Measurements from ENCODE around the gene NPPB.

The NPPB gene

DNA sequence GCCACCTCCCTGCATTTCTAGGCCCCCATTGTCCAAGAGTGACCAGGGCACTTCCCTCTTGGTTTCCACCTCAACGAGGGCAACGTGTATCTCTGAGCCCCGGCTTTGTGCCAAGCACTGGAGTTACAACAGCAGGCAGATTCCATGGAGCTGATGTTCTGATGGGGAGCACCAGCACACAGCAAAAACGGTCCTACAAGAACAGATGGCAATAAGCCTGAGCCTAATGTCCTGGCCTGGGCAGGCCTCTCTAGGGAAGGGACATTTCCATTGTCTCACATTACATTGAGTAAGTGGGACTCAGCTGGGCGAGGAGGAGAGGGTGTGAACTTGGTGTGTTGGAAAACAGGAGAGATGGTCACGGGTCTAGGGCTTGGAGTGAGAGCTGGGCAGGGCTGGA is 27.2 kb upstream of the NPPB start:
- DNase-seq = peak; percentile 63
- peaks cover 4% of the 10 kb centered on the region for H3K9me3 ChIP-seq (ENCODE audit: severe bottlenecking)
- peak overlapping the region; percentile 62 for H3K27ac ChIP-seq
- no peaks in the 10 kb centered on the region for H3K36me3 ChIP-seq
- no peaks in the 10 kb centered on the region for H3K27me3 ChIP-seq (ENCODE audit: insufficient read depth, low read depth, severe bottlenecking)
- TF ChIP-seq, protein P1, sequence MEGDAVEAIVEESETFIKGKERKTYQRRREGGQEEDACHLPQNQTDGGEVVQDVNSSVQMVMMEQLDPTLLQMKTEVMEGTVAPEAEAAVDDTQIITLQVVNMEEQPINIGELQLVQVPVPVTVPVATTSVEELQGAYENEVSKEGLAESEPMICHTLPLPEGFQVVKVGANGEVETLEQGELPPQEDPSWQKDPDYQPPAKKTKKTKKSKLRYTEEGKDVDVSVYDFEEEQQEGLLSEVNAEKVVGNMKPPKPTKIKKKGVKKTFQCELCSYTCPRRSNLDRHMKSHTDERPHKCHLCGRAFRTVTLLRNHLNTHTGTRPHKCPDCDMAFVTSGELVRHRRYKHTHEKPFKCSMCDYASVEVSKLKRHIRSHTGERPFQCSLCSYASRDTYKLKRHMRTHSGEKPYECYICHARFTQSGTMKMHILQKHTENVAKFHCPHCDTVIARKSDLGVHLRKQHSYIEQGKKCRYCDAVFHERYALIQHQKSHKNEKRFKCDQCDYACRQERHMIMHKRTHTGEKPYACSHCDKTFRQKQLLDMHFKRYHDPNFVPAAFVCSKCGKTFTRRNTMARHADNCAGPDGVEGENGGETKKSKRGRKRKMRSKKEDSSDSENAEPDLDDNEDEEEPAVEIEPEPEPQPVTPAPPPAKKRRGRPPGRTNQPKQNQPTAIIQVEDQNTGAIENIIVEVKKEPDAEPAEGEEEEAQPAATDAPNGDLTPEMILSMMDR (IDR thresholded peaks at IDR 0.05; ENCODE audit: low read depth, low read length) = no peak
- H3K4me3 ChIP-seq (ENCODE audit: low read depth, low read length) = no peak overlapping the region

DNA sequence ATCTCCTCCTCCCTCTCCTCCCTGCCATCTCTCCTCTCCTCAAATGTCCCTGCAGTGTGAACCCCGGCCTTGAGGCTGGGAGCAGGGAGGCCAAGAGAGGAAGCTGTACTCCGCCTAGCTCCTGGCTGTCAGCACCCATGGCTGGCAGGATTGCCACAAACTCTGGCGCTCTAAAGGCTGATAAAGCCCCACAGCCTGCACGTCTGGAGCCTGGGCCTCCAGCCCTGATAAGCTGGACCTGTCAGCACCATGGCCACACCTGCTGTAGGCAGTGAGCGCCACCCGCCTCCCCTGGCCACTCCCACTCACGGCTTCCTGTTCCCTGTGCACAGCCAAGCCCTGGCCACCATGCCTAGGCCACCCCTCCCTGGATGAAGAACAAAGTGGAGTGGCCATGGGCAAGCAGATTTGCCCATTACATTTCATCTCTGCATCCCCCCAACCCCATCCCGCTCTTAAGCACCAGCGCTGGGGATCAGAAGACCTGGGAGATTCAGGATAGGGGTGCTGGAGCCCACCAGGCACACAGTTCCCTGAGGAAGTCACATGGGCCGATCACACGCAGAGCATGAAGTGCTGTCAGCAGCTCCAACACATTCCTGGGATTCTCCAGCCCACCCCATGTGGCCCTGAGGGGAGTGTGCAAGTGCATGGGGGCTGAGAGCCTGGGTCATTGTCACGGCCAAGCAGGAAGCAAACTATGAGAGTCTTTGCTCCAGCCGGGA is 24.2 kb upstream of the NPPB start:
- H3K36me3 ChIP-seq = no peaks in the 10 kb centered on the region
- no peaks in the 10 kb centered on the region for H3K27me3 ChIP-seq (ENCODE audit: insufficient read depth, low read depth, severe bottlenecking)
- peaks cover 4% of the 10 kb centered on the region for H3K9me3 ChIP-seq (ENCODE audit: severe bottlenecking)
- TF ChIP-seq, protein P1 (IDR thresholded peaks at IDR 0.05; ENCODE audit: low read depth, low read length) = no peak
- DNase-seq = peak; percentile 80
- H3K4me3 ChIP-seq (ENCODE audit: low read depth, low read length) = no peak overlapping the region
- H3K27ac ChIP-seq = no peak overlapping the region; the same call in none of the 2 replicates

GRCh38 chr1:11881749-11882441 is 23.1 kb upstream of the NPPB start:
- H3K4me3 ChIP-seq (ENCODE audit: low read depth, low read length) = no peak overlapping the region
- no peaks in the 10 kb centered on the region for H3K36me3 ChIP-seq
- H3K27ac ChIP-seq = no peak overlapping the region; the same call in 1 of the 2 replicates
- TF ChIP-seq, protein P1 (IDR thresholded peaks at IDR 0.05; ENCODE audit: low read depth, low read length) = peak; percentile 17; the same call in 1 of the 2 replicates
- H3K27me3 ChIP-seq (ENCODE audit: insufficient read depth, low read depth, severe bottlenecking) = no peaks in the 10 kb centered on the region
- DNase-seq = no peak
- H3K9me3 ChIP-seq (ENCODE audit: severe bottlenecking) = peaks cover 4% of the 10 kb centered on the region

- no peak for DNase-seq
- no peaks in the 10 kb centered on the region for H3K27me3 ChIP-seq (ENCODE audit: insufficient read depth, low read depth, severe bottlenecking)
- TF ChIP-seq, protein P1 (IDR thresholded peaks at IDR 0.05; ENCODE audit: low read depth, low read length) = no peak
- H3K4me3 ChIP-seq (ENCODE audit: low read depth, low read length) = no peak overlapping the region
- H3K9me3 ChIP-seq (ENCODE audit: severe bottlenecking) = peaks cover 4% of the 10 kb centered on the region
- H3K27ac ChIP-seq = no peak overlapping the region; the same call in 1 of the 2 replicates
- no peaks in the 10 kb centered on the region for H3K36me3 ChIP-seq
These were observed 22.4 kb upstream of the NPPB start for GRCh38 chr1:11880911-11881748.

DNA sequence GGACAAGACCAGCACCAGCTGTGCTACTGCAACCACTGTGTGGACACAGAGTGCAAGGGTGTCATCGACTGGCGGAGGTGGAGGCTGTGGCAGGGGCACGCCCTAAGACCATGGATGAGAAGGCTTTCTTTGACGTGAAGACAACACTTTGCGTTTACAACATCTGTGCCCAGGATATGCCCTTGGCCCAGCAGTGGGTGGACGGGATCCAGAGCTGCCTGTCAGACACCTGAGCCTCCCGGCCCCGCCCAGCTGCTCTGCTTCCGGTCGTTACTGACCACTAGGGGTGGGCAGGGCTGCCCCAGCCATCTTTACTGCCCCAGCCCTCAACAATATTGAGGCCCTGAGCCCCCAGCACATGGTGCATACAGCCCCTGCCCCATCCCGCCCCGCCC is 21.4 kb upstream of the NPPB start:
- TF ChIP-seq, protein P1 (IDR thresholded peaks at IDR 0.05; ENCODE audit: low read depth, low read length) = no peak
- Histone ChIP-seq H3K4me3 (ENCODE audit: low read depth, low read length) (no peak overlapping the region), H3K9me3 (ENCODE audit: severe bottlenecking) (peaks cover 4% of the 10 kb centered on the region), H3K27ac (no peak overlapping the region), H3K36me3 (no peaks in the 10 kb centered on the region), H3K27me3 (ENCODE audit: insufficient read depth, low read depth, severe bottlenecking) (no peaks in the 10 kb centered on the region)
- DNase-seq = no peak

Data from WERI-Rb-1 (cell line).